ENCODE measurements around the gene LY9. TPM values are rescaled to one million over a fixed set of nuclear protein-coding genes. Genes with fewer than 3 reads are reported as not detected.

The LY9 gene
- total RNA-seq, 1 experiment from 2014 or later: not detected

DNA sequence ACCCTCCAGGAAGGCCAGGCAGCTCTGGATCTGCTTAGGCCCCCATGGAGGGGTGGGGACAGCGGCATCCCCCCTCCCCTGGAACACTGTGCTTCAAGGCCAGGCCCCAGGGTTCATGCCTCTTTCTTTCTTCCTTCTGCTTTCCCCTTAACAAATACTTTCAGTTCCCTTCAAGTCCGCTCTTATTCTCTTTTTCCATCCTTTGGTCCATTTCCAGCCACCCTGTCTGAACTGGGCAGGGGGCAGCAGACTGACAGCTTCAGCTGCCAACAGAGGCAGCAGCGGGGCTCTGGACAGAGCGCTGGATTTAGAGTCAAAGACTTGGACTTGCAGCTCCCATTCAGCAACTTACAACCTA lies 67.8 kb downstream of the LY9 start:
- no peak overlapping the region for H2BK15ac ChIP-seq (ENCODE audit: low read depth, low read length)
- TF ChIP-seq, protein P1, sequence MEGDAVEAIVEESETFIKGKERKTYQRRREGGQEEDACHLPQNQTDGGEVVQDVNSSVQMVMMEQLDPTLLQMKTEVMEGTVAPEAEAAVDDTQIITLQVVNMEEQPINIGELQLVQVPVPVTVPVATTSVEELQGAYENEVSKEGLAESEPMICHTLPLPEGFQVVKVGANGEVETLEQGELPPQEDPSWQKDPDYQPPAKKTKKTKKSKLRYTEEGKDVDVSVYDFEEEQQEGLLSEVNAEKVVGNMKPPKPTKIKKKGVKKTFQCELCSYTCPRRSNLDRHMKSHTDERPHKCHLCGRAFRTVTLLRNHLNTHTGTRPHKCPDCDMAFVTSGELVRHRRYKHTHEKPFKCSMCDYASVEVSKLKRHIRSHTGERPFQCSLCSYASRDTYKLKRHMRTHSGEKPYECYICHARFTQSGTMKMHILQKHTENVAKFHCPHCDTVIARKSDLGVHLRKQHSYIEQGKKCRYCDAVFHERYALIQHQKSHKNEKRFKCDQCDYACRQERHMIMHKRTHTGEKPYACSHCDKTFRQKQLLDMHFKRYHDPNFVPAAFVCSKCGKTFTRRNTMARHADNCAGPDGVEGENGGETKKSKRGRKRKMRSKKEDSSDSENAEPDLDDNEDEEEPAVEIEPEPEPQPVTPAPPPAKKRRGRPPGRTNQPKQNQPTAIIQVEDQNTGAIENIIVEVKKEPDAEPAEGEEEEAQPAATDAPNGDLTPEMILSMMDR (conservative IDR thresholded peaks at IDR 0.05): no peak
- peaks cover 1% of the 10 kb centered on the region; the same call in 1 of the 2 replicates for H3K27me3 Mint-ChIP-seq (ENCODE audit: low read depth)
- no peaks in the 10 kb centered on the region for H3K4me1 ChIP-seq (ENCODE audit: insufficient read depth, low read length)
- no peak overlapping the region for H2AK5ac ChIP-seq (ENCODE audit: insufficient read length, low read length)
- no peak overlapping the region for H4K5ac ChIP-seq (ENCODE audit: insufficient read length, low read depth, low read length)
- no peak overlapping the region for H3K18ac ChIP-seq (ENCODE audit: insufficient read length, low read depth, low read length)
- DNase-seq: no peak
- H3K9me3 ChIP-seq (ENCODE audit: control insufficient read depth, low read depth, low read length): no peaks in the 10 kb centered on the region
- H3K4me2 ChIP-seq (ENCODE audit: insufficient read depth, insufficient read length, low read length): no peak overlapping the region
- no peak overlapping the region for H3K4ac ChIP-seq (ENCODE audit: low read depth, low read length)
- no peak overlapping the region for H3K27ac ChIP-seq (ENCODE audit: insufficient read length, low read depth, low read length)
- WGBS (ENCODE audit: extremely low coverage, insufficient read length, low lambda C conversion rate): no CpG with 5 or more reads among the region's 4 CpGs
- no peaks in the 10 kb centered on the region for H3K79me1 ChIP-seq (ENCODE audit: insufficient read depth, low read depth, low read length, poor library complexity, severe bottlenecking)
- H4K20me1 ChIP-seq (ENCODE audit: control insufficient read depth, insufficient read depth, insufficient read length): no peaks in the 10 kb centered on the region
- H3K23me2 ChIP-seq (ENCODE audit: insufficient read length, low read depth, low read length, poor library complexity, severe bottlenecking): no peaks in the 10 kb centered on the region
- no peak overlapping the region for H3T11ph ChIP-seq (ENCODE audit: low read length)
- no peak overlapping the region for H2AFZ ChIP-seq (ENCODE audit: low read length)
- no peak overlapping the region for H2BK5ac ChIP-seq (ENCODE audit: insufficient read length, low read length)
- H3K23ac ChIP-seq (ENCODE audit: insufficient read length, low read depth, low read length): no peak overlapping the region
- no peak overlapping the region for H4K8ac ChIP-seq (replicated peaks; ENCODE audit: insufficient read length, low read depth, low read length)
- no peak overlapping the region for H3K56ac ChIP-seq (ENCODE audit: insufficient read length, low read depth, low read length)
- H3K14ac ChIP-seq (ENCODE audit: insufficient read depth, low read length): no peak overlapping the region
- no peak overlapping the region for H4K91ac ChIP-seq (ENCODE audit: insufficient read length, low read depth, low read length)
- no peaks in the 10 kb centered on the region for H3K36me3 Mint-ChIP-seq (ENCODE audit: insufficient read depth in 1 of 3, low read depth in 3 of 3)
- H3K27me3 ChIP-seq (ENCODE audit: insufficient read depth, low read length): no peaks in the 10 kb centered on the region
- H2BK120ac ChIP-seq (ENCODE audit: low read depth, low read length, poor library complexity, severe bottlenecking): no peak overlapping the region
- H3K9me3 Mint-ChIP-seq: no peaks in the 10 kb centered on the region
- no peak overlapping the region for H2BK20ac ChIP-seq (ENCODE audit: low read depth, low read length, poor library complexity, severe bottlenecking)
- H2BK12ac ChIP-seq (ENCODE audit: insufficient read length, low read depth, low read length): no peak overlapping the region
- H3K27ac Mint-ChIP-seq: no peak overlapping the region
- 0 out of 4 replicates have a peak, but pooled peaks cover 0 to 3% of the 10 kb centered on the region in 2 experiments for H3K4me1 Mint-ChIP-seq
- no peaks in the 10 kb centered on the region for H3K79me2 ChIP-seq (ENCODE audit: insufficient read depth, low read length)
- no peak overlapping the region for H3K4me3 Mint-ChIP-seq
- H3K9ac ChIP-seq (ENCODE audit: extremely low read depth, insufficient read length, low read length): no peak overlapping the region
